ENCODE measurements around the gene RIOK3. TPM values are rescaled to one million over a fixed set of nuclear protein-coding genes. Genes with fewer than 3 reads are reported as not detected.

Gene RIOK3, protein sequence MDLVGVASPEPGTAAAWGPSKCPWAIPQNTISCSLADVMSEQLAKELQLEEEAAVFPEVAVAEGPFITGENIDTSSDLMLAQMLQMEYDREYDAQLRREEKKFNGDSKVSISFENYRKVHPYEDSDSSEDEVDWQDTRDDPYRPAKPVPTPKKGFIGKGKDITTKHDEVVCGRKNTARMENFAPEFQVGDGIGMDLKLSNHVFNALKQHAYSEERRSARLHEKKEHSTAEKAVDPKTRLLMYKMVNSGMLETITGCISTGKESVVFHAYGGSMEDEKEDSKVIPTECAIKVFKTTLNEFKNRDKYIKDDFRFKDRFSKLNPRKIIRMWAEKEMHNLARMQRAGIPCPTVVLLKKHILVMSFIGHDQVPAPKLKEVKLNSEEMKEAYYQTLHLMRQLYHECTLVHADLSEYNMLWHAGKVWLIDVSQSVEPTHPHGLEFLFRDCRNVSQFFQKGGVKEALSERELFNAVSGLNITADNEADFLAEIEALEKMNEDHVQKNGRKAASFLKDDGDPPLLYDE
- total RNA-seq = 100 to 1,000 TPM in 1 of 2 donors, 10 to 100 TPM in 1; 76.6 to 165 TPM

DNA sequence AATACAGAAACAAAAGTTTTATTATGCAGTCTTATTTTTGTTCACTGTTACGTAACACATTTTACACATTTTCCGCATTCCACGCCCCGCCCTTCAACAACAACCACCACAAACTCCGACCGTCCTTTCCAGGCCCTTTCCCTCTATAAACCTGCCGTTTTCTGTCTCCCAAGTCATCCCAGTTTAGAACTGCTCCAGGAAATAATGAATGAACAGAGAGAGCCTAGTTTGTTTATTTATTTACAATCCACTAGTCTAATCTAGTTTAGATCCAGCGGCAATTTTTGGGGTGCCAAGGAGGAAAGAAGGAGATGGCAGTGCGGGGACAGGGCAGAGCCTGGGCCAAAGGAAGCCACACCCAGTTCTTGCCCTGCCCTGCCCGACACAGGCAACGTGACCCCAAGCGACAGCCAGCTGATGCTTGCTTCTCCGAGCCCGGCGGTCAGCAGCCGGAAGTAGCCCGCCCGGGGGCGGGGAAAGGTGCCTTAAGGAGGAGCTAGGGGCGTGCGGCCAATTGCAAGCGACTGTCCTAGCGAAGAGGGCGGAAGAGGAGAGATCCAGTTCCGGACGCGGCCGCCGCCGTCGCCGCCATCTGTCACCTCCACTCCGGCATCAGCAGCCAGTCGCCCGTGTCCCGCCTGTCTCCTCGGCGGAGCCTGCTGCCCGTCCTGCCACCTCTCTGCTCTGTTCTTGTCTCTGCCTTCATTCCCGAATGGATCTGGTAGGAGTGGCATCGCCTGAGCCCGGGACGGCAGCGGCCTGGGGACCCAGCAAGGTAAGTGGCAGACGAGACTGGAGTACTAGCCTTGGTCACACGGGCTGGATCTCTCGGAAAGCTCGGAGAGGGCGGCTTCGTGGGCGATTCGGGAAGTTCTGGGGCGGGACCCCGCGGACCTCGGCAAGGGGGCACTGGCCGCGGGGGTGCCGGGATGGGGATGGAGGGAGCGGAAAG, at the start of gene RIOK3:
Gene RIOK3, plus strand, starts transcription at position 560 of the 952 bp plus-strand sequence. Its CDS starts 153 bp downstream, at position 713.
- Histone ChIP-seq H3K27me3 (no peaks in the 10 kb centered on the region), H3K36me3 (no peaks in the 10 kb centered on the region), H3K9ac (ENCODE audit: low read depth in 2 of 2, low read length in 2 of 2) (peak within 1 kb of the TSS; percentile 83 to 99), H3K4me1 (peaks cover 3% of the 10 kb centered on the region), H3K4me3 (peak within 1 kb of the TSS; percentile 97), H3K9me3 (no peaks in the 10 kb centered on the region), H3K27ac (peak within 1 kb of the TSS; percentile 98)
- TF ChIP-seq CTCF (IDR thresholded peaks at IDR 0.05) = no peak
- DNase-seq = peak; percentile 99
- intact Hi-C loops (cut with DNase I) = no loop called here

DNA sequence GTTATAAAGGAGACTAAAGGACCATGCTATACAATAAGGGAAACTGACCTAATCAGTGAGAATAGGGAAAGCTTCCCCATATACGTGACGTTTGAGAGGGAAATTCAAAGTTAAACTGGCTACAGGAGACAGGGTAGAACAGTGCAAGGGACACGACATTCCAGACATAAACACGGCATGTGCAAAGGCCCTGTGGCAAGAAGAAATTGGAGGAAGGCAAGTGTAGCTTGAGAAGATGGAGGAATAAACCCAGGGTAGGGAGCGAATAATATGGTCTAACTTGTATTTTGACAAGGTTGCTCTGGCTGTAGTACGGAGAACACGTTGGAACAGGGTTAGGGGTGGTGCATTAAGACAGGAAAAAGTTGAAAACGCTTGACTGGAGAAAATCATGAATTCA, 49.8 kb upstream of the RIOK3 start:
- Histone ChIP-seq H3K4me3 (no peak overlapping the region), H3K9ac (ENCODE audit: low read depth in 2 of 2, low read length in 2 of 2) (no peak overlapping the region), H3K9me3 (no peaks in the 10 kb centered on the region), H3K27ac (no peak overlapping the region), H3K4me1 (no peaks in the 10 kb centered on the region), H3K27me3 (no peaks in the 10 kb centered on the region), H3K36me3 (no peaks in the 10 kb centered on the region)
- intact Hi-C loops (cut with DNase I) = no loop called here
- no peak for TF ChIP-seq CTCF (IDR thresholded peaks at IDR 0.05)
- no peak for DNase-seq

GRCh38 chr18:23405636-23406035, 47.5 kb upstream of the RIOK3 start:
- no peak for DNase-seq
- Histone ChIP-seq H3K27ac (no peak overlapping the region), H3K4me1 (no peaks in the 10 kb centered on the region), H3K27me3 (no peaks in the 10 kb centered on the region), H3K4me3 (no peak overlapping the region), H3K36me3 (no peaks in the 10 kb centered on the region), H3K9me3 (no peaks in the 10 kb centered on the region), H3K9ac (ENCODE audit: low read depth in 2 of 2, low read length in 2 of 2) (no peak overlapping the region)
- intact Hi-C loops (cut with DNase I) = no loop called here
- TF ChIP-seq CTCF (IDR thresholded peaks at IDR 0.05) = no peak

DNA sequence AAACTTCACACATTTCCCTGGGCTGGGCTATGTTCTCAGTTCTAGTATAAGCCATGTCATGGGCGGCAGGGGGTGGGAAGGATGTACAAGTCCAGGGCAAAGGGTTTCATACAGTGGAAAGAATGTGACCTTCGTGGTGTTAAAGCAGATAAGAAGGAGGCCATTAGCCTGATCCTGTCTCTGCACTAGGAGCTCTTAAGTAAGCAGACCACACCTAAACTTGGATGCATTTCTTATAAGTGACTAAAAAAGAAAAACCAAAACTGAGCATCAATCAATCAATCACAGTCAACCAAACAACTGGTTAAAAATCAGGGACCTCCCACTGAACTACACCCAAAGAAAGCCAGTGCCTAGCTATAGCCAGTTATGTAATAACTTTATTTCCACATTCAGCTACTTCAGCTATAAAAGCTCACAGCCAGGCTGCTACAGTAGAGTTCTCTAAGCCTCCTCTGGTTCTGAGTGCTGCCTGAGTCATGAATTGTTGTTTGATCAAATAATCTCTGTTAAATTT, 46.8 kb upstream of the RIOK3 start:
- no peak for TF ChIP-seq CTCF (IDR thresholded peaks at IDR 0.05)
- H3K9me3 ChIP-seq = no peaks in the 10 kb centered on the region
- H3K9ac ChIP-seq (ENCODE audit: low read depth in 2 of 2, low read length in 2 of 2) = no peak overlapping the region
- H3K27me3 ChIP-seq = no peaks in the 10 kb centered on the region
- DNase-seq = no peak
- intact Hi-C loops (cut with DNase I) = no loop called here
- H3K4me3 ChIP-seq = no peak overlapping the region
- no peaks in the 10 kb centered on the region for H3K4me1 ChIP-seq
- H3K36me3 ChIP-seq = no peaks in the 10 kb centered on the region
- H3K27ac ChIP-seq = no peak overlapping the region

GRCh38 chr18:23412351-23412964, 40.6 kb upstream of the RIOK3 start:
- no peaks in the 10 kb centered on the region for H3K4me1 ChIP-seq
- no peak overlapping the region for H3K27ac ChIP-seq
- intact Hi-C loops (cut with DNase I) = loop anchor here (5.0 kb wide), 1 partner anchor 335 kb away; no protein-coding TSS in a partner anchor
- H3K9me3 ChIP-seq = no peaks in the 10 kb centered on the region
- H3K4me3 ChIP-seq = no peak overlapping the region
- DNase-seq = no peak
- no peak overlapping the region for H3K9ac ChIP-seq (ENCODE audit: low read depth in 2 of 2, low read length in 2 of 2)
- H3K36me3 ChIP-seq = no peaks in the 10 kb centered on the region
- H3K27me3 ChIP-seq = no peaks in the 10 kb centered on the region
- no peak for TF ChIP-seq CTCF (IDR thresholded peaks at IDR 0.05)
